Esophagus squamous epithelium (tissue), 4 donors: ENCODE measurements around the gene TBX15.

Experiments
- POLR2A ChIP-seq, 4 donors: fragments of 450-650 bp; IDR thresholded peaks; one replicate each; pipeline ENCODE4 v1.6.1; 2017; ENCODE audit warnings: antibody characterized with exemption in 4 of 4, mild to moderate bottlenecking in 4 of 4, moderate library complexity in 3 of 4
- TF ChIP-seq, protein P1 (sequence below), 6 experiments: fragments of 450-650 bp in 4 of 6; fragments of 200-600 bp in 2 of 6; sonication (generic) in 2 of 6; IDR thresholded peaks; one replicate each; pipeline ENCODE4 v1.5.1; 2016 to 2019; ENCODE audit warnings: antibody characterized with exemption in 6 of 6, mild to moderate bottlenecking in 4 of 6, moderate library complexity in 4 of 6

DNA sequence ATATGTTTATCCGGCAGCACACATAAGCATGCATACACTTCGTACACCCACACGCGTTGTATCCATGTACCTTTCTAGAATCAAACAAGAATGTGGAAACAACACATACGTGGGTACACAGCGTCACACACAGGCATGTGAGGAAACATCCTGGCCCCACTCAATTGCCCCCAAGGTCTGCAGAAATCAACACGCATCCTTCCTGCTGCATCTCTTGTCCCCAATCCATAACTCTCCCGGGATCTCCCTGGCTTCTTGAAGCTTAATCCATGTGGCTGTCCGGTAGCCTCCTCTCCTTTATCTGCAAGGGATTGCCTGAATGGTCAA lies 5.5 kb upstream of the TBX15 start:
- TF ChIP-seq, protein P1, sequence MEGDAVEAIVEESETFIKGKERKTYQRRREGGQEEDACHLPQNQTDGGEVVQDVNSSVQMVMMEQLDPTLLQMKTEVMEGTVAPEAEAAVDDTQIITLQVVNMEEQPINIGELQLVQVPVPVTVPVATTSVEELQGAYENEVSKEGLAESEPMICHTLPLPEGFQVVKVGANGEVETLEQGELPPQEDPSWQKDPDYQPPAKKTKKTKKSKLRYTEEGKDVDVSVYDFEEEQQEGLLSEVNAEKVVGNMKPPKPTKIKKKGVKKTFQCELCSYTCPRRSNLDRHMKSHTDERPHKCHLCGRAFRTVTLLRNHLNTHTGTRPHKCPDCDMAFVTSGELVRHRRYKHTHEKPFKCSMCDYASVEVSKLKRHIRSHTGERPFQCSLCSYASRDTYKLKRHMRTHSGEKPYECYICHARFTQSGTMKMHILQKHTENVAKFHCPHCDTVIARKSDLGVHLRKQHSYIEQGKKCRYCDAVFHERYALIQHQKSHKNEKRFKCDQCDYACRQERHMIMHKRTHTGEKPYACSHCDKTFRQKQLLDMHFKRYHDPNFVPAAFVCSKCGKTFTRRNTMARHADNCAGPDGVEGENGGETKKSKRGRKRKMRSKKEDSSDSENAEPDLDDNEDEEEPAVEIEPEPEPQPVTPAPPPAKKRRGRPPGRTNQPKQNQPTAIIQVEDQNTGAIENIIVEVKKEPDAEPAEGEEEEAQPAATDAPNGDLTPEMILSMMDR (IDR thresholded peaks at IDR 0.05) = no peak
- no peak for TF ChIP-seq POLR2A (IDR thresholded peaks at IDR 0.05)
